ENCODE results near the gene PRKG1.

DNA sequence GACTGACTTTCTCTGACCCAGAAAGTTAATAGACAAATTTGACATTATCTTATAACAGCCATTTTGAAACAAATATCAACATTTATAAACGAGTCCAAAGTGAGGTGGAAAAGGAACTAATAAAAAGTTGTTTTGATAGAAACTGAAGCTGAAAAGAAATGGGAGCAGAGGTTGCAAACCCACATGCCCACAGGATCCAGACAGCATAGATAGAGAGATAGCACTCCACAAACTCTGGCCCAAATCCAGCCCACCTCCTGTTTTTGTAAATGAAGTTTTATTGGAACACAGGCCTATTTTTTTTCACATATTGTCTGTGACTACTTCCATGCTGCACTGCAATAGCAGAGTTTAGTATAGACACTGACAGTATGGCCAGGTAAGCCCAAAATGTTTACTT, 171.9 kb downstream of the PRKG1 start:
- TF ChIP-seq TCF12 (IDR thresholded peaks at IDR 0.05; ENCODE audit: low read depth) (no peak), TEAD4 (IDR thresholded peaks at IDR 0.05) (no peak), EP300 (IDR thresholded peaks at IDR 0.05; ENCODE audit: borderline replicate concordance) (no peak), MAX (IDR thresholded peaks at IDR 0.05) (no peak), TAF1 (IDR thresholded peaks at IDR 0.05; ENCODE audit: low read depth) (no peak), REST (IDR thresholded peaks at IDR 0.05; ENCODE audit: low read depth) (no peak), EGR1 (IDR thresholded peaks at IDR 0.05) (no peak), RAD21 (IDR thresholded peaks at IDR 0.05; ENCODE audit: low read depth) (no peak)
- TF ChIP-seq, protein P1, sequence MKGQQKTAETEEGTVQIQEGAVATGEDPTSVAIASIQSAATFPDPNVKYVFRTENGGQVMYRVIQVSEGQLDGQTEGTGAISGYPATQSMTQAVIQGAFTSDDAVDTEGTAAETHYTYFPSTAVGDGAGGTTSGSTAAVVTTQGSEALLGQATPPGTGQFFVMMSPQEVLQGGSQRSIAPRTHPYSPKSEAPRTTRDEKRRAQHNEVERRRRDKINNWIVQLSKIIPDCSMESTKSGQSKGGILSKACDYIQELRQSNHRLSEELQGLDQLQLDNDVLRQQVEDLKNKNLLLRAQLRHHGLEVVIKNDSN (IDR thresholded peaks at IDR 0.05): no peak

All from Ishikawa (cell line).